Epithelial cell of proximal tubule (primary cell): ENCODE measurements around the gene TSNAX. TPM values are rescaled to one million over a fixed set of nuclear protein-coding genes. Genes with fewer than 3 reads are reported as not detected.

ENCODE experiments used
- DNase-seq: peaks from one replicate; pipeline ENCODE4 v3.0.0-alpha.2; 2011; ENCODE audit warnings: low read depth
- H3K4me3 ChIP-seq: 2 replicates; pipeline ENCODE4 v1.5.1; 2011; ENCODE audit warnings: low read depth, mild to moderate bottlenecking, low read length
- CTCF ChIP-seq: conservative IDR thresholded peaks from 2 replicates; pipeline ENCODE4 v1.5.1; 2012; ENCODE audit warnings: low read depth, mild to moderate bottlenecking, low read length
- total RNA-seq: library from RNA; depleted of rRNA; stranded (reverse); fragments of >200 nt; gene quantifications from 2 replicates; pipeline ENCODE4 v1.2.3, GENCODE V29; 2015

TSNAX gene
- total RNA-seq, 1 donor from 2014 or later: 12.1 TPM

DNA sequence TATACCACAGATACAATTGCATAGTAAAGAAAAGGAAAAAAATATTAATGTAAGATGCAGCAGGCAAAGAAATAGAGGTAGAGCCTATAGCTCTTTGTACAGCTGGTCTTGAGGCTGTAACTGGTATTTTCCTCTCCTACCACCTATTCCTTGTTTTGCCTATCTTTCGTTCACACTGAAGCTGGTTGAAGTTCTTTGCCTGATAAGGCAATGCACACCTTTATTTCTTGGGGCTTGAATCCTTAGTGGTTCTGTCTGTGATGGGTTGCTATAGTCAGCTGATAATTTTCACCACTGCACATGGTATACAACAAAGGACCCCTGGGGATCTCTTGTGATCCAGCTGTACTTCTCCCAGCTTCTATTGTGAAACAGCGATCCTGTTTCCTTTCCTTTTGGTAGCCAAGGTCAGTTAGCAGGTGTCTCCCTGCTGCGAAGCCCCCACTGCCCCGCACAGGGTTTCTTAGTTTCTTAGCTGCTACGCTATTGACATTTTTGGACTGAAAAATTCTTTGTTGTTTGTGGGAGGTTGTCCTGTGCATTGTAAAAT is 9.9 kb upstream of the TSNAX start:
- TF ChIP-seq CTCF: no peak
- H3K4me3 ChIP-seq: no peak overlapping the region
- no peak for DNase-seq

GRCh38 chr1:231519166-231519565 is 9.3 kb upstream of the TSNAX start:
- TF ChIP-seq CTCF: no peak
- no peak overlapping the region for H3K4me3 ChIP-seq
- DNase-seq: no peak

DNA sequence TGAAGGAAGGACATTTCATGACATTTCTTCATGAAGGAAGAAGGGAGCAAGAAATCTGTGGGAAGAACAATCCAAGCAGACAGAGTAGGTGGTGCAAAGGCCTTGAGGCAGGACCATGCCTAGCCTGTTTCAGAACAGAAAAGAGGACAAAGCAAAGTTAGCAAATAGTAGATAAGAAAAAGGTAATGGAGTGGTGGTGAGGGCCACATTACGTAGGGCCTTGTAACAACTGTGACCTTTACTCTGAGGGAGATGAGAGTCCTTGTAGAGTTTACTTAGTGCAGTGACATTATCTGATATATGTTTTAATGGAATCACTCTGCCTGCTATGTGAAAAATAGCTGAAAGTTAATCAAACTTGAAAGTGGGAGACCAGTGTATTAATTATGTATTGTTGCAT is 6.4 kb upstream of the TSNAX start:
- H3K4me3 ChIP-seq: no peak overlapping the region
- DNase-seq: no peak
- no peak for TF ChIP-seq CTCF

GRCh38 chr1:231522931-231523642 is 5.4 kb upstream of the TSNAX start:
- no peak overlapping the region for H3K4me3 ChIP-seq
- no peak for DNase-seq
- TF ChIP-seq CTCF: no peak

DNA sequence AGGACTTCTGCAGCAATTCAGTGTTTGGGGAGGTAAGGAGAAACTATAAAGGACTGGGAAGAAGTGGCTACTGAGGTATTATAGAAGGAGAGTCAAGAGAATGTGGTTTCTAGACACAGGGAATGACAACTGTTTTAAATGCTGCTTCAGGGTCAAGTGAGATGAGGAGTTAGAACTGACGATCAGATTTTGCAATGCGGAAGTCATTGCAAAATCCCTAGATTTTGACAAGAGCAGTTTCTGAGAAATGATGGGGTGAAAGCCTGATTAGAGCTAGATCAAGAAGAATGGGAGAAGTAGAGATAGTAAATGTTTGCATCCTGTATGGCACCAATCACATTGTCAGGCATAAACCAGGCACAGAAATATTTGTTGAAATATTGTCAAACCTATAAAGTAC is 4.7 kb upstream of the TSNAX start:
- no peak for DNase-seq
- H3K4me3 ChIP-seq: no peak overlapping the region
- no peak for TF ChIP-seq CTCF

GRCh38 chr1:231526536-231526935 is 1.9 kb upstream of the TSNAX start:
- no peak for TF ChIP-seq CTCF
- H3K4me3 ChIP-seq: no peak overlapping the region
- no peak for DNase-seq

- no peak for DNase-seq
- no peak for TF ChIP-seq CTCF
- peak overlapping the region; percentile 70 for H3K4me3 ChIP-seq
Observed at GRCh38 chr1:231527586-231528171, 790 bp upstream of the TSNAX start.
